ENCODE results near the gene GABRP.
"Not testable (repeated sequence)": the region's sequence is repeated elsewhere in the genome, so short reads cannot be mapped to it uniquely, and the experiment has no call there.

DNA sequence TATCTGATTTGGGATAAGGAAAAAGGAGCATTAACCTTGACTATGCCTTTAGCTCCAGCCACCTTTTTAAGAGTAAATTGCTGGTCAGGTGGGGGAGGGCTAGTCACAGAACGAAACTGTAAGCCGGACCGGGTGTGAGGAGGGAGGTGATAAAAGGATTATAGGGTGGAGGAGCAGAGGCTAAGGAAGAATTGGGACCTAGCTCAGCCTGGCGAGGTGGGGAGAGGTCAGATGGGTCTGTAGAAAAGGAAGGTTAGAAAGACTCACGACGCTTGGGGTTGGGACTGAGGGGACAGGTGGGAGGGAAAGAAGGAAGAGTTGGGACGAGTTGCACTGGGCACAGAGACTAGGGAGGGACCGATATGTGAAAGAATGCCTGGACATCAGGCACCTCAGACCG is 17.7 kb upstream of the GABRP start:
- not testable (repeated sequence) for TF ChIP-seq CTCF (IDR thresholded peaks at IDR 0.05; ENCODE audit: low read depth, low read length); EZH2phosphoT487 (IDR thresholded peaks at IDR 0.05; ENCODE audit: low read depth)

All from OCI-LY3 (cell line).